Fibroblast of lung (primary cell): ENCODE data around the gene CCDC82.

Experiments
- CTCF ChIP-seq, 2 donors: IDR thresholded peaks in 1 of 2; conservative IDR thresholded peaks in 1 of 2; 1 replicate in 1 of 2; 2 replicates in 1 of 2; pipeline ENCODE4 v1.5.1; 2011 to 2012; ENCODE audit warnings: low read length in 2 of 2, control low read depth in 1 of 2, inconsistent platforms in 1 of 2, low read depth in 1 of 2, mild to moderate bottlenecking in 1 of 2
- EZH2 ChIP-seq: IDR thresholded peaks from 2 replicates; pipeline ENCODE4 v1.5.1; 2012; ENCODE audit warnings: low read length, control low read depth, mild to moderate bottlenecking; ENCODE audit errors: missing control alignments

GRCh38 chr11:96313163-96313562 is 76.5 kb downstream of the CCDC82 start:
- TF ChIP-seq CTCF (conservative IDR thresholded peaks at IDR 0.05 in 1 of 2, IDR thresholded peaks at IDR 0.05 in 1 of 2; ENCODE audit: low read depth in 1 of 2, low read length in 2 of 2) (no peak), EZH2 (no peak)
